Activated CD8-positive, alpha-beta T cell treated with anti-CD3 and anti-CD28 coated beads for 36 hours (primary cell): ENCODE data around the gene PRKAA1. TPM values are rescaled to one million over a fixed set of nuclear protein-coding genes. Genes with fewer than 3 reads are reported as not detected.

ENCODE experiments used
- ATAC-seq: fragments of 200-7000 bp; cut with Tn5 transposase; one replicate; pipeline ENCODE4 v1.10.0; 2021; ENCODE audit warnings: mild to moderate bottlenecking, moderate library complexity
- CTCF ChIA-PET: fragments of 350-600 bp; sonication (Branson Sonifier 250); formaldehyde crosslinking; loops from one replicate; lab custom pipeline; 2021; ENCODE audit warnings: antibody characterized with exemption; lab: Charles Lee
- POLR2A ChIA-PET: fragments of 350-600 bp; sonication (Branson Sonifier 250); formaldehyde crosslinking; loops from one replicate; lab custom pipeline; 2021; ENCODE audit warnings: antibody characterized with exemption; lab: Charles Lee
- DNase-seq: peaks from one replicate; pipeline ENCODE4 v3.0.0-alpha.2; 2020
- H3K27ac Mint-ChIP-seq: one replicate; pipeline ENCODE4 v1.8.0; 2021; ENCODE audit warnings: mild to moderate bottlenecking, mixed read lengths
- H3K27me3 Mint-ChIP-seq: one replicate; pipeline ENCODE4 v1.8.0; 2021; ENCODE audit warnings: mixed read lengths
- H3K36me3 Mint-ChIP-seq: one replicate; pipeline ENCODE4 v1.8.0; 2021; ENCODE audit warnings: low read depth, mixed read lengths
- H3K4me1 Mint-ChIP-seq: one replicate; pipeline ENCODE4 v1.8.0; 2021; ENCODE audit warnings: low read depth, mixed read lengths
- H3K4me3 Mint-ChIP-seq: one replicate; pipeline ENCODE4 v1.8.0; 2021; ENCODE audit warnings: mild to moderate bottlenecking, moderate library complexity, mixed read lengths
- H3K9me3 Mint-ChIP-seq: one replicate; pipeline ENCODE4 v1.8.0; 2021; ENCODE audit warnings: mixed read lengths
- intact Hi-C: fragments of 100-400 bp; cut with micrococcal nuclease; formaldehyde crosslinking; loops from one replicate; pipeline ENCODE4 v1.10.0; 2022
- total RNA-seq, 2 experiments: library from RNA; stranded (reverse); gene quantifications; one replicate each; pipeline ENCODE4 v1.2.3, GENCODE V29; 2021
- TF ChIP-seq, protein P1 (sequence below): fragments of 200-600 bp; IDR thresholded peaks from one replicate; pipeline ENCODE4 v1.8.0; 2022; ENCODE audit warnings: antibody characterized with exemption, mild to moderate bottlenecking

Gene PRKAA1
- total RNA-seq, 2 experiments from 2014 or later = 33.8 to 35.2 TPM

DNA sequence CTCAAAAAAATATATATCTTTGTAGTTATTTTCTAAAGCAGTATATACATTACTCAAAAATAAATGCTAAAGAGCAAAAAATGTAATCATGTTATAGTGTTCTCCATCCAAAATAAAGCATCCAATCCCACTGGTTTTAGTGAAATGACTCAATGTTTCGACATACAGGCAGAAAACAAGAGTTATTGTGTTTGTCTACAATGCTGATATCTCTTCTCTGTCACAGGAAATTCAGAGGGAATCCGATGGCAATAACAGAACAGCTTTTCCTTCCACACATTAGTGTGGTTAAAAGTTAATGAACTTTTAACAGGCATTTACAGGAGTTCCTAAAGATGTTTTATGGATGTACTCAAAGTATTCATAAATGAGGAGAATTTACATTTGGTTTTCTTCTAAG is 54.4 kb downstream of the PRKAA1 start:
- TF ChIP-seq, protein P1, sequence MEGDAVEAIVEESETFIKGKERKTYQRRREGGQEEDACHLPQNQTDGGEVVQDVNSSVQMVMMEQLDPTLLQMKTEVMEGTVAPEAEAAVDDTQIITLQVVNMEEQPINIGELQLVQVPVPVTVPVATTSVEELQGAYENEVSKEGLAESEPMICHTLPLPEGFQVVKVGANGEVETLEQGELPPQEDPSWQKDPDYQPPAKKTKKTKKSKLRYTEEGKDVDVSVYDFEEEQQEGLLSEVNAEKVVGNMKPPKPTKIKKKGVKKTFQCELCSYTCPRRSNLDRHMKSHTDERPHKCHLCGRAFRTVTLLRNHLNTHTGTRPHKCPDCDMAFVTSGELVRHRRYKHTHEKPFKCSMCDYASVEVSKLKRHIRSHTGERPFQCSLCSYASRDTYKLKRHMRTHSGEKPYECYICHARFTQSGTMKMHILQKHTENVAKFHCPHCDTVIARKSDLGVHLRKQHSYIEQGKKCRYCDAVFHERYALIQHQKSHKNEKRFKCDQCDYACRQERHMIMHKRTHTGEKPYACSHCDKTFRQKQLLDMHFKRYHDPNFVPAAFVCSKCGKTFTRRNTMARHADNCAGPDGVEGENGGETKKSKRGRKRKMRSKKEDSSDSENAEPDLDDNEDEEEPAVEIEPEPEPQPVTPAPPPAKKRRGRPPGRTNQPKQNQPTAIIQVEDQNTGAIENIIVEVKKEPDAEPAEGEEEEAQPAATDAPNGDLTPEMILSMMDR = no peak
- CTCF ChIA-PET = interaction anchor here (0.9 to 1.4 kb wide), 2 partner anchors 28 to 1030 kb away, joined by 3 to 4 read pairs; no protein-coding TSS in a partner anchor
- peaks cover 42% of the 10 kb centered on the region for H3K36me3 Mint-ChIP-seq
- H3K4me1 Mint-ChIP-seq = peaks cover 16% of the 10 kb centered on the region
- H3K4me3 Mint-ChIP-seq = no peak overlapping the region
- ATAC-seq (no peak), DNase-seq (no peak)
- POLR2A ChIA-PET = interaction anchor here (1.0 kb wide), 1 partner anchor 20 kb away, joined by 3 read pairs; no protein-coding TSS in a partner anchor
- intact Hi-C loops = no loop called here
- no peak overlapping the region for H3K27ac Mint-ChIP-seq
- H3K9me3 Mint-ChIP-seq = peaks cover 14% of the 10 kb centered on the region
- no peaks in the 10 kb centered on the region for H3K27me3 Mint-ChIP-seq

DNA sequence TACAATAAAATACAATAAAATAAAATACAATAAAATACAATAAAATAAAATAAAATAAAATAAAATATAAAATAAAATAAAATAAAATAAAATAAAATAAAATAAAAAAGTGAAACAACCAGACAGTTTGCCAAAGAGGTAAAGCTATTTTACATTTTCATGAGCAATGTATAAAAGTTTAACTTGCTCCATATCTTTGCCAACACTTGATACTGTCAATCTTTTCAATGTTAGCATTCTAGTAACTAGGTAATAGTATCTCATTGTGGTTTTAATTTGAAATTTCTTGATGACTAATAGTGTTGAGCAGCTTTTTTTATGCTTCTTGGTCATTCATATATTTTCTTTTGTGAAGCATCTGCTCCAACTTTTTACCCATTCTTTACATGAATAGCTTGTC is 59.7 kb downstream of the PRKAA1 start:
- peaks cover 29% of the 10 kb centered on the region for H3K4me1 Mint-ChIP-seq
- DNase-seq (no peak), ATAC-seq (no peak)
- H3K36me3 Mint-ChIP-seq = peaks cover 46% of the 10 kb centered on the region
- H3K4me3 Mint-ChIP-seq = no peak overlapping the region
- ChIA-PET POLR2A (no interaction called here), CTCF (interaction anchor here (1.4 to 1.6 kb wide), 3 partner anchors 9 to 790 kb away, joined by 4 to 10 read pairs (median 4); no protein-coding TSS in a partner anchor)
- no peak overlapping the region for H3K27ac Mint-ChIP-seq
- intact Hi-C loops = loop anchor here (5.0 to 10.0 kb wide), 4 partner anchors 51 to 1154 kb away; no protein-coding TSS in a partner anchor
- TF ChIP-seq, protein P1 = no peak
- peaks cover 16% of the 10 kb centered on the region for H3K9me3 Mint-ChIP-seq
- H3K27me3 Mint-ChIP-seq = no peaks in the 10 kb centered on the region

DNA sequence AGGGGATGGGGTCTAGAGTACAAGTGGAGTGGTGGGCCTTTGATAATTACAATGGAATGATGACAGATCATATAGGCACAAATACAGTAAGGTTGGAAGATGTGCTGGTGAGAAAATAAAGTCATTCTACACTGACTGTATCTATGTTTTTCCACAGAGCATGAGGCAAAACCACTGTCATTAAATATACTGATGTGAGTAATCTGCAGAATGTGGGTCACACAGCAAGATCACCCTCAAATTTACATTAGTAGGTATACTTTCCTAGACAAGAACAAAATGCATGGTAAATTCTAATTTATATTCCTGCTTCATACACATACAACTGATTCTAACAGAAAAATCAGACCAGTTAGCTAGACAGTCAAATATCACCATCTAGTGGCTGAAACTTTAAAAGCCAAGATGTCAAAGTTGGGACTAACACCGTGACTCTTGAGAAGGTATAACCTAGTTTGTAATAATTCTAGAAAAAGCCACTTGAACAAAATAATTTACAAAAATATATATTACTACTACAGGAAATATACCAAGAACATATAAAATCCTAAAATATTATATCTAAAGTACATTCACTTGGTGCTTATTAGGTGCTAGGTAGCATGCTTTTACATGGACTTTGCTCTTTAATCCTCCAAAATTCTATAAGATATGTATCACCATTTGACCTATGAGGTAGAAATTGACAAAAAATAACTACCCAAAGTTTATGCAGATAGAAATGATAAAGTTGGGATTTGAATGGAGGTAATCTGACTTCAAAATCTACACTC is 61.9 kb downstream of the PRKAA1 start:
- Mint-ChIP-seq H3K27me3 (no peaks in the 10 kb centered on the region), H3K36me3 (peaks cover 31% of the 10 kb centered on the region), H3K4me1 (peaks cover 27% of the 10 kb centered on the region), H3K9me3 (peaks cover 14% of the 10 kb centered on the region), H3K27ac (no peak overlapping the region), H3K4me3 (no peak overlapping the region)
- intact Hi-C loops = loop anchor here (2.0 to 10.0 kb wide), 5 partner anchors 49 to 1151 kb away; no protein-coding TSS in a partner anchor
- TF ChIP-seq, protein P1 = peak; percentile 80
- DNase-seq = no peak
- peak; percentile 77 for ATAC-seq
- CTCF ChIA-PET = interaction anchor here (0.9 to 3.7 kb wide), 9 partner anchors 11 to 1022 kb away, joined by 3 to 17 read pairs (median 3); no protein-coding TSS in a partner anchor
- POLR2A ChIA-PET = interaction anchor here (0.7 kb wide), 1 partner anchor 45 kb away, joined by 3 read pairs; no protein-coding TSS in a partner anchor

DNA sequence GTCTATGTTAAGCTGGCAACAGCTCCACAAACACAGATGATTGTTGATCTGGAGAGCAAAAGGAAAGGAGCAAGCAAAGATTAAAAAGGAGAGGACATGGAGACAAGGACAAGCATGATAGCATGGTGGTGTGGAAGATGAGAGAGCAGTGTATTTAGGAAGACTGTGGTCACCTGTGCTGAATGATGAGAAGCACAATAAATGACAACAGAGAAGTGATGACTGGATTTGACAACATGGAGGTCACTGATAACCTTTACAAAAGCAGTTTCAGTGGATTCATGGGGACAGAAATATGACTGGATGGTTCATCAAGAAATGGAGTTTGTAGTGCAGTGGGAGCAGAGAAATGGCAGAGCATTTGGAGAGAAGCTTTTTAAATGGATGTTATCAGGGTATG is 62.6 kb downstream of the PRKAA1 start:
- DNase-seq = no peak
- POLR2A ChIA-PET = interaction anchor here (0.7 kb wide), 1 partner anchor 44 kb away, joined by 3 read pairs; no protein-coding TSS in a partner anchor
- peaks cover 27% of the 10 kb centered on the region for H3K4me1 Mint-ChIP-seq
- peaks cover 24% of the 10 kb centered on the region for H3K36me3 Mint-ChIP-seq
- no peaks in the 10 kb centered on the region for H3K27me3 Mint-ChIP-seq
- H3K27ac Mint-ChIP-seq = no peak overlapping the region
- H3K4me3 Mint-ChIP-seq = no peak overlapping the region
- peaks cover 8% of the 10 kb centered on the region for H3K9me3 Mint-ChIP-seq
- TF ChIP-seq, protein P1 = no peak
- ATAC-seq = no peak
- intact Hi-C loops = loop anchor here (2.0 to 10.0 kb wide), 5 partner anchors 48 to 1151 kb away; no protein-coding TSS in a partner anchor
- CTCF ChIA-PET = interaction anchor here (0.9 to 3.7 kb wide), 10 partner anchors 12 to 1022 kb away, joined by 3 to 17 read pairs (median 4); no protein-coding TSS in a partner anchor
